HG03521 (cell line): ENCODE measurements around the gene APOBEC3H.

ENCODE experiments used
- ATAC-seq: cut with Tn5 transposase; IDR thresholded peaks from one replicate; pipeline ENCODE4 v1.9.1; 2021; ENCODE audit warnings: mild to moderate bottlenecking, moderate library complexity; ENCODE audit not compliant: unreplicated experiment

Gene APOBEC3H

DNA sequence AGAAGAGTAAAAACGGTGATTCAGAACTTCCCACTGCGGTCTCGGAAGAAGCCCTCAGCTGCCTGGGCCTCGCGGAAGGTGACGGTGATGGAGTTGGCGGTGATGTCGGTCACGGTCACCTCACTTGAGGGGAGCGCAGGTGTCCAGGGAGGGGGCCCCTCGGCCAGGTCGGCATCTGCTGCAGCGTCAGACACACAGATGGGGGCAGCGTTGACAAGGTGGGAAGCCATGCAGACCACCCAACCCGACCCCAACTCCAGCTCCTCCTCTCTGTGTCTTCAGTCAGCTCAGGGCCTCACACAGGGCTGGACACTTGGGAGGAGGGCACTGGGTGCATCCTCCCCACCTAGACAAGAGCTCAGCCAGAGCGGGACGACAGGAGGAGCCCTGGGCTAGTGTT lies 36.8 kb downstream of the APOBEC3H start:
- ATAC-seq = no peak

DNA sequence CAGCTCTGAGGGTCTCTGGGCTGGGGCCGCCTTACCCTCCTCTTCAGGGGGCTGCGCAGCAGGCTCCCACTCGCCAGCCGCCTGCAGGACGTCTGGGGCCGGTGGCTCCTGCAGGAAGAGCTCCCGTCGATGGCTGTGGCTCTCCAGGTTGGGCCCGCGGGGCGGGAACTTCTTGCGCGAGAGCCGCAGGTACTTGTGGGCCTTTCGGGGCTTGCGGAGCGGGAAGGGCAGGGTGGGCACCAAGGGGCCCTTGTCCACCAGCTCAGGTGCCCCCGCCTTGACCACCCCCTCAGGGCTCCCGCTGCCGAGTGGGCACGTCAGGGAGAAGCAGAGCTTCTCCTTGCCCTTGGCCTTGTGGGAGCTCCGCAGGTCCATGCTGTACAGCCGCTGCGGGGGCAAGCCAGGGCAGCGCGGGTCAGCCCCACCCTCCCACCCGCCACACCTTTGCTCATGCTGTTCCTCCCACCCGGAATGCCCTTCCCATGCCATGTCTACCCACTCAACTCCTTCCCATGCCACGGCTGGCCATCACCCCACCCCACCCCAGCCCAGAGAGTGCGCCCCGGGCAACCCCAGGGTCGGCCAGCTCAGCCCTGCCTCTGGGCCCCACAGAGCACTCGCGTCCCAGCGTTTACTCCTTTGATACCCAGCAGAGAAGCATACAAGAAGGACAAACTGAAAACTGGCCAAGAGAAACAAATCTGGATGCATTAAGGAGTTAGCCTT lies 37.5 kb downstream of the APOBEC3H start:
- ATAC-seq = no peak

- no peak for ATAC-seq
Measured at GRCh38 chr22:39135092-39135896, 38.2 kb downstream of the APOBEC3H start.

GRCh38 chr22:39136317-39136716 lies 39.3 kb downstream of the APOBEC3H start:
- ATAC-seq = no peak

GRCh38 chr22:39138357-39138997 lies 41.4 kb downstream of the APOBEC3H start:
- ATAC-seq = no peak

- no peak for ATAC-seq
Measured at GRCh38 chr22:39139933-39140332, 42.9 kb downstream of the APOBEC3H start.

- no peak for ATAC-seq
Measured at GRCh38 chr22:39142088-39142680, 45.1 kb downstream of the APOBEC3H start.

DNA sequence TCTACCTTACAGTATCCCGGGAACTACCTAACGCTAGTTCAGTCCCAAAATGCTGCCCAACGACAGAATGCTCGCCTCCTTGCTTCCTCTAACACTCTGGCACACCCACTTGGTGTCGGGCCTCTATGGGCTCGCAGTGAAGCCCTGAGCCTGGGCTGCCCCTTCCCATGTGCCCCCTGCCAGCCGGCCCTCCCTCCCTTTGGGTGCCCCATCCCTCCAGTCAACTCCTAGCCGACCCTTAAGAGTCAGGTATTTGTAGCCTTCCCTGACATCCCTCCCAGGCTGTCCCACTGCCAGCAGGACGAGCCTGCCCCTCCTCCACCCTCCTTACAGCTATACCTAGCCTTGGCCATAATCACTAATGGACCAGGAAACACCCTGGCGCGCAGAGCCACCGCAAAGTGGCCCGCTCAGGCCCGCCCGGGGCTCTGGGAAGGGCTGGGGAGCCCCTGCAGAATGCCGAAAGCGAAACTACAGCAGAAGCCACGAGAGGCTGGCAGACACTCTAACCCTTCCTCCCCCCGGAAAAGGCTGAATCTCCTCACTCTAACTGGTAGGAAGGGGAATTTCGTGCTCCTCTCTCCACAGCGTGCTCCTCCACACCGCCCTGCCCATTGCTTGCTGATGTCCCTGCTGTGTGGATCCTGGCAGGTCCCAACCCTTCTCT lies 47.2 kb downstream of the APOBEC3H start:
- ATAC-seq = no peak

GRCh38 chr22:39146256-39147101 lies 49.4 kb downstream of the APOBEC3H start:
- no peak for ATAC-seq

- ATAC-seq = no peak
Measured at GRCh38 chr22:39147335-39148025, 50.4 kb downstream of the APOBEC3H start.

DNA sequence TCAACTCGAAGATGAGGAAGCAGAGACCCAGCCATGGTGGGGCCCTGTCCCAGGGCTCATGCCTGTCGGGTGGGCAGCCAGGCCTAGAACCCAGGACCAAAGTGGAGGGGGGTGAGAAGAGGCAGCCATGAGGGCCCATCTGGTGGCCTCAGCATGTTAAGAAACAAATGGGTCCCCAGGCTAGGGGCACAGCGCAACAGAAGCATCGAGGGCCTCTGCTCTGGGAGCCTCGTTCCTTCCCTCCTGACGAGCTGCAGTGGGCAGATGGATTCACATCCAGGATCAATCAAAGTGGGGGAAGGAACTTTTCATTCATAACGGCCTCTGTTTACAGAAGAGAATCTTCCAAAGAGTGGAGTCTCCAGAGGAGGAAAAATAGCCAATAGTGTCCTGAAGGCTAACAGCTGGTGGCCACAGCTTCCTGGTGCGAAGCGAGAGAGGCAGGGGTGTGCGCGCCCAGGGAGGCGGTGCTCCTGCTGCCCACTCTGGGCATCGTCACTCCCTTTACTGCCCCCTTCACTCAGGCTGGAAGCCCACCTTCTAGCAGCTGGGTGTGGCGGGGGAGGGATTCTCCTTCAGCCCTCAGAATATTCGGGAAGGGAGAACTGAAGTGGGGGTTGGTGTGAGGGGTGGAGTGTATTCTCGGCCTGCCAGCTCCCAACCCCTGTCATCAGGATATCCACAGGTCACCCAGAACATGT lies 51.1 kb downstream of the APOBEC3H start:
- no peak for ATAC-seq

DNA sequence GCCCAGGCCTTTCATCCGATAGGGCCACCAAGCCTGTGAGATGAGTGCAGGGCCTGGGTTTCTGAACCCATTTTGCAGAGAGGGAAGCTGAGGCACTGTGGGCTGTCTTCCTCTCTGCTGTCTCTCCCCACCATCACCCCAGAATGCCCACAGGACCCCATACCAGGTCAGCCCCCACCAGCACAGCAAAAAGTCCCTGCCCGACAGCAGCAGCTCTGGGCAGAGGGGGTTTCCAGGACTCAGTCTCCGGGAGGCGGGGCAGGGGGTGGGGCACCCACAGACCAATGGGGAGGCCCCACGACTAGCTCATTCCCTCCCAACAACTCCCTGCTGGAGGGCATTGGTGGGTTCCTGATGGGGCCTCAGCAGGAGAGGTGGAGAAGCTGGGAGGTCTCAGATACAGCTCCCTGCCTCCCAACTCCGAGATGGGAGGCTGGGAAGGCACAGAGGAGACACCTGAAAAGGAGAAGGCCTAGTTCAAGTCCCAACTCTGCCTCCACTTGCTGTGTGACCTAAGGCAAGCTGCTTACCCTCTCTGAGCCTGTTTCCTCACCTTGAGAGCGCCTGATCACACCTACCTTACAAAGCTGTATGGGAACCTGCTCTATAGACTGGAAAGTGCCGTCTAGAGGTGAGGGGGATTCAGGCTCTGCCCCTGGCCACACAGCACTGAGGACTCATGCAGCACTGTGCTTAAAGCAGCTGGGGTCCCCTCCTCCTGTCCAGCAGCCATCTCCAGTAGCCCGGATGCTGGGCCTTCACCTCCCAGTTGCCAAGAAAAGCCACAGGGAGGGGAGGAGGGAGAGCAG lies 51.9 kb downstream of the APOBEC3H start:
- no peak for ATAC-seq

DNA sequence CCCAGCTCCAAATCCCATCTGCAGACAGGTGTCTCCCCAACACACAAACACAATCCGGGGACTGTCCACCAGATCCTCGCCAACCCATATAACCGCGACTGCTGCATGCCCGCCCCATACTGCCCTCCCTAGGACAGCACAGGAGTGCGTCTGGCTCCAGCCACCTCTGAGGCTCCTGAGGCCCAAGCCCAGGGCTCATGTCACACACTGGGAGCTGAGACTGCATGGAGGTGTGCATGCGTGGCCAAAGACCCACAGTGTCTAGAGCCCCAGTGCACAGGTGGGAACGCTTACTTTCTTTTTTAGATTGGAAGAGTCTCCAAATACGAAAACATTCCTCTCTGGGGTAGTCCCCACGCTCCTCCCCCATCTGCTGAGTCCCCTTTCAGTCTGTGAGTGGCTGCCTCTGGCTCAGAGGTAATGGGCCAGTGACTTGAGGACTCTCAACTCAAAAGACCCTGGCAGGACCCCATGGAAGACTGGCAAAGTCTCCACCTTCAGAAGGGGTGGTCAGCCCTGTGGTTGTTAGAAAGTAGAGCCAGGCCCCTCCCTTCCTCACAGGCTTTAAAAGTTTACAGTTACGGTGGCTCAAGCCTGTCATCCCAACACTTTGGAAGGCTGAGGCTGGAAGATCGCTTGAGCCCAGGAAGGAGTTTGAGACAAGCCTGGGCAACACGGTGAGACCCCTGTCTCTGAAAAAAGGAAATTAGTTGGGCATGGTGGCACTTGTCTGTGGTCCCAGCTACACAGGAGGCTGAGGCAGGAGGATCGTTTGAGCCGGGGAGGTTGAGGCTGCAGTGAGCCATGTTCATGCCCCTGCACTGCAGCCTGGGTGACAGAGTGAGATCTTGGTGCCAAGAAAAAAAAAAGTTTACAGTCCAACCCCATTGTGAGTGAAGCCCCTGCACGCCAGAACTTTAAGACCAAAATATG lies 53.1 kb downstream of the APOBEC3H start:
- ATAC-seq = no peak

DNA sequence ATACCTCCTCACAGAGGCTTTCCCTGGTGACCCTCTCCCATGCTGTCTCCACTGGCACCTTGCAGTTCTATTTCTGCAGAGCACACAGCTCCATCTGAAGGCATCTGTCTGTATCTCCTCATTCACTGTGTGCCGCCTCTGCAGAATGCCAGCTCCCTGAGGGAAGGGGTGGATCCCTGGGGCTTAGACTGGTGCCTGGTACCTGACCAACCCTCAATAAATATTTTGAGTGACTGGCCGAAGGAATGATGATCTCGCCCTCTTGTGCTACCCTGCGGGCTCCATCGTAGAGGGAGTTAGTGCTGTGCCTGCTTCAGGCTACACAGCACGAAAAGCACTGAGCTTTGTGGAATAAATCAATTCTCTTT lies 53.8 kb downstream of the APOBEC3H start:
- no peak for ATAC-seq

DNA sequence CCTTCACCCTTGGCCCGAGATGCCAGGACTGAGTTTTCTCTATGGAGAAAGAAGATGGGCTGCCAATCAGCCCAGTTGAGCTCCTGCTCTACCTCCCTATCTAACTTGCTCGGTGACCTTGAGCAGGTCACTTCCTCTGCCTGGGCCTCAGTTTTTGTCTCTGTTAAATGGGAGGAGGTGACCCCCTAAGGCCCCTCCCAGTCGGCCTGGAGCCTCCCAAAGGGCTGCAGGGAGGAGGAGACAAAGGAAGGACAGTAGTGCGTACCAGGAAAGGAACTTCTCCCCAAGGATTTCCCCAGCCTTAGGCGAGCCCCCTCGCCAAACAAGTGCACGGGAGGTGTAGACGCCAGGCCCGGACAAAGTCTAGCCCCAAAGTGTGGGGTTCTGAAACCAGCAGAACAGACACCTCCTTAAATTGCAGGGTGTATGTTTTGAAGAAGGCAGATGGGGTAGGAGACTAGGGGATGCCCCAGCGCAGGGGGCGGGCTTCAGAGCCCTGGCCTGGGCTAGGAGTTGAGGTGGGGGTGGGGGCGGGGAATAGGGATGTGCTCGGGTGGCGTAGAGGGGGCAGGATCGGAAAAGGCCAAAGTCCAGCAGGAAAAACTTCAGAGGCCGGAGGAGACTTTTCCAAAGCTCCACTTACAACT lies 54.4 kb downstream of the APOBEC3H start:
- no peak for ATAC-seq

GRCh38 chr22:39152024-39152510 lies 55.0 kb downstream of the APOBEC3H start:
- ATAC-seq = no peak
